ENCODE results near the gene ST7L.
A peak's percentile ranks its signal among the peaks of the same experiment; 100 is the strongest.
"Not testable (repeated sequence)": the region's sequence is repeated elsewhere in the genome, so short reads cannot be mapped to it uniquely, and the experiment has no call there.

The ST7L gene

GRCh38 chr1:112513112-112513870 lies 105.7 kb downstream of the ST7L start:
- no peak for DNase-seq

- no peak for DNase-seq
Observed at GRCh38 chr1:112511897-112512296, 107.0 kb downstream of the ST7L start.

GRCh38 chr1:112510340-112510739 lies 108.6 kb downstream of the ST7L start:
- no peak for DNase-seq

GRCh38 chr1:112509660-112510178 lies 109.2 kb downstream of the ST7L start:
- DNase-seq, result no peak

- no peak for DNase-seq
Observed at GRCh38 chr1:112509005-112509659, 109.8 kb downstream of the ST7L start.

- DNase-seq, result no peak
Observed at GRCh38 chr1:112508278-112509004, 110.5 kb downstream of the ST7L start, which contains the start of gene WNT2B. Gene WNT2B (plus strand): TSS chr1:112508965. CDS start chr1:112509263, 298 bp downstream.

- DNase-seq, result no peak
Observed at GRCh38 chr1:112507921-112508277, 111.0 kb downstream of the ST7L start.

GRCh38 chr1:112507336-112507735 lies 111.6 kb downstream of the ST7L start:
- no peak for DNase-seq

- no peak for DNase-seq
Observed at GRCh38 chr1:112506731-112507130, 112.2 kb downstream of the ST7L start.

- DNase-seq, result no peak
Observed at GRCh38 chr1:112506306-112506705, 112.6 kb downstream of the ST7L start.

GRCh38 chr1:112505878-112506277 lies 113.1 kb downstream of the ST7L start:
- DNase-seq, result no peak

GRCh38 chr1:112505400-112505785 lies 113.5 kb downstream of the ST7L start:
- no peak for DNase-seq

GRCh38 chr1:112504661-112505399 lies 114.1 kb downstream of the ST7L start:
- DNase-seq, result no peak

- no peak for DNase-seq
Observed at GRCh38 chr1:112504001-112504660, 114.8 kb downstream of the ST7L start.

GRCh38 chr1:112502826-112503225 lies 116.1 kb downstream of the ST7L start:
- no peak for DNase-seq

GRCh38 chr1:112501810-112502641 lies 116.9 kb downstream of the ST7L start:
- peak; percentile 21 for DNase-seq

- DNase-seq, result no peak
Observed at GRCh38 chr1:112496290-112496689, 122.7 kb downstream of the ST7L start.

GRCh38 chr1:112493351-112493750 lies 125.6 kb downstream of the ST7L start:
- DNase-seq, result no peak

GRCh38 chr1:112492076-112492475 lies 126.9 kb downstream of the ST7L start:
- no peak for DNase-seq

GRCh38 chr1:112488141-112488540 lies 130.8 kb downstream of the ST7L start:
- DNase-seq, result no peak

GRCh38 chr1:112487686-112488085 lies 131.3 kb downstream of the ST7L start:
- DNase-seq, result not testable (repeated sequence)

Data from NCI-H748 treated with DMSO at 0.1 percent for 48 hours (cell line).